ENCODE results near the gene SLC27A4. TPM values are rescaled to one million over a fixed set of nuclear protein-coding genes. Genes with fewer than 3 reads are reported as not detected.

SLC27A4 gene
- total RNA-seq, 1 donor from 2014 or later = 47.3 TPM

GRCh38 chr9:128375865-128376264 is 35.5 kb downstream of the SLC27A4 start:
- Mint-ChIP-seq H3K36me3 (ENCODE audit: unreplicated experiment) (no peaks in the 10 kb centered on the region), H3K4me3 (ENCODE audit: unreplicated experiment) (no peak overlapping the region), H3K4me1 (ENCODE audit: low read depth, unreplicated experiment) (peaks cover 15% of the 10 kb centered on the region), H3K27ac (ENCODE audit: unreplicated experiment) (no peak overlapping the region), H3K9me3 (ENCODE audit: unreplicated experiment) (peaks cover 3% of the 10 kb centered on the region), H3K27me3 (ENCODE audit: unreplicated experiment) (peaks cover 4% of the 10 kb centered on the region)
- DNase-seq = no peak
- no peak for TF ChIP-seq CTCF (IDR thresholded peaks at IDR 0.05; ENCODE audit: partially characterized antibody, unreplicated experiment)

GRCh38 chr9:128382261-128382660 is 41.9 kb downstream of the SLC27A4 start:
- DNase-seq = no peak
- Mint-ChIP-seq H3K4me3 (ENCODE audit: unreplicated experiment) (peak overlapping the region; percentile 20), H3K27me3 (ENCODE audit: unreplicated experiment) (peaks cover 11% of the 10 kb centered on the region), H3K4me1 (ENCODE audit: low read depth, unreplicated experiment) (peaks cover 52% of the 10 kb centered on the region), H3K36me3 (ENCODE audit: unreplicated experiment) (no peaks in the 10 kb centered on the region), H3K9me3 (ENCODE audit: unreplicated experiment) (peaks cover 13% of the 10 kb centered on the region), H3K27ac (ENCODE audit: unreplicated experiment) (peak overlapping the region; percentile 98)
- TF ChIP-seq CTCF (IDR thresholded peaks at IDR 0.05; ENCODE audit: partially characterized antibody, unreplicated experiment) = no peak

GRCh38 chr9:128383007-128383753 is 42.9 kb downstream of the SLC27A4 start:
- H3K9me3 Mint-ChIP-seq (ENCODE audit: unreplicated experiment) = peaks cover 13% of the 10 kb centered on the region
- no peaks in the 10 kb centered on the region for H3K36me3 Mint-ChIP-seq (ENCODE audit: unreplicated experiment)
- peaks cover 11% of the 10 kb centered on the region for H3K27me3 Mint-ChIP-seq (ENCODE audit: unreplicated experiment)
- peak overlapping the region; percentile 16 for H3K4me3 Mint-ChIP-seq (ENCODE audit: unreplicated experiment)
- peaks cover 59% of the 10 kb centered on the region for H3K4me1 Mint-ChIP-seq (ENCODE audit: low read depth, unreplicated experiment)
- DNase-seq = peak; percentile 64
- no peak for TF ChIP-seq CTCF (IDR thresholded peaks at IDR 0.05; ENCODE audit: partially characterized antibody, unreplicated experiment)
- H3K27ac Mint-ChIP-seq (ENCODE audit: unreplicated experiment) = peak overlapping the region; percentile 98

- Mint-ChIP-seq H3K4me3 (ENCODE audit: unreplicated experiment) (peak overlapping the region; percentile 16), H3K27me3 (ENCODE audit: unreplicated experiment) (peaks cover 11% of the 10 kb centered on the region), H3K27ac (ENCODE audit: unreplicated experiment) (peak overlapping the region; percentile 98)
Observed at GRCh38 chr9:128383791-128384190, 43.5 kb downstream of the SLC27A4 start.

More at GRCh38 chr9:128383791-128384190, 43.5 kb downstream of the SLC27A4 start:
- TF ChIP-seq CTCF (IDR thresholded peaks at IDR 0.05; ENCODE audit: partially characterized antibody, unreplicated experiment) = no peak
- Mint-ChIP-seq H3K4me1 (ENCODE audit: low read depth, unreplicated experiment) (peaks cover 62% of the 10 kb centered on the region), H3K9me3 (ENCODE audit: unreplicated experiment) (peaks cover 12% of the 10 kb centered on the region), H3K36me3 (ENCODE audit: unreplicated experiment) (no peaks in the 10 kb centered on the region)
- no peak for DNase-seq
